PFSK-1 (cell line): ENCODE measurements around the gene GPRC5D.

Experiments used
- FOXP2 ChIP-seq: optimal IDR thresholded peaks from 2 replicates; pipeline ENCODE3; 2011; ENCODE audit warnings: borderline replicate concordance, control low read depth, inconsistent platforms; ENCODE audit not compliant: insufficient read depth; ENCODE audit errors: extremely low read length, extremely low read depth
- POLR2AphosphoS5 ChIP-seq: IDR thresholded peaks from 2 replicates; pipeline ENCODE4 v1.6.1; 2012; ENCODE audit warnings: low read depth, mild to moderate bottlenecking, control low read depth, low read length, moderate library complexity
- SIN3A ChIP-seq: IDR thresholded peaks from 2 replicates; pipeline ENCODE4 v1.6.1; 2012; ENCODE audit warnings: mild to moderate bottlenecking, low read length, moderate library complexity, borderline replicate concordance; ENCODE audit not compliant: insufficient read depth
- TAF1 ChIP-seq: IDR thresholded peaks from 2 replicates; pipeline ENCODE4 v1.6.1; 2012; ENCODE audit warnings: low read length, control low read depth, borderline replicate concordance; ENCODE audit not compliant: insufficient read depth
- TF ChIP-seq, protein P1 (sequence below), 2 experiments: IDR thresholded peaks; 2 replicates each; pipeline versions ENCODE4 v1.6.1 to v1.8.0; 2011 to 2012; ENCODE audit warnings: low read depth in 2 of 2, low read length in 2 of 2, control low read depth in 1 of 2, inconsistent platforms in 1 of 2, mild to moderate bottlenecking in 1 of 2, moderate library complexity in 1 of 2; ENCODE audit not compliant: insufficient read depth in 1 of 2

GPRC5D gene

DNA sequence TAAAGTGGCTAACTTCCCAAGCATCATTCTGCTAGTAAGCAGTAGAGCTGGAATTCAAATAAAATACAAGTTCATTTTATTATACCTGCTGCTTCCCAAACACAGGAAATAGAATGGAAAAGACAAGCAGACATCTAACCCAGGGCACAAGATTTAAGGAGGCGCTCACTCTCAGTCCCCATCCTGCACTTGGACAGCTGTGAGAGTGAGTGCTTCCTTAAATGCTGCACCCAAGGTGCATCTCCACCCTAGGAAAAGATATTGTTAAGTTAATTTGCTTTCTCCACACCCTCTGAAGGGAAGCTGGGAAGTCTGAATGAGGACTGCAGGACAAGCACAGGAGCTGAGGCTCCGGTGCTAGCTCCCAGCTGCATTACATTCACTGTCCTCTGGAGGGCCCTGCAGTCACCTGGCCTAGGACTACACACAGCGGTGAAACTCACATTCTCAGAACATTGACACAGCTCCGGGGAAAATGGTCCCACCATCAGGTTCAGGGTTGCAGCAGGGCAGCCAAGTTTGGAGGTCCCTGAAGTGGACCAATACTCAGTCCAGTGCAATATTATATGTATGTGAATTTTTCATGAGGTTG is 33.9 kb upstream of the GPRC5D start:
- TF ChIP-seq POLR2AphosphoS5: no peak
- no peak for TF ChIP-seq SIN3A
- TF ChIP-seq TAF1: no peak
- no peak for TF ChIP-seq FOXP2
- TF ChIP-seq, protein P1, sequence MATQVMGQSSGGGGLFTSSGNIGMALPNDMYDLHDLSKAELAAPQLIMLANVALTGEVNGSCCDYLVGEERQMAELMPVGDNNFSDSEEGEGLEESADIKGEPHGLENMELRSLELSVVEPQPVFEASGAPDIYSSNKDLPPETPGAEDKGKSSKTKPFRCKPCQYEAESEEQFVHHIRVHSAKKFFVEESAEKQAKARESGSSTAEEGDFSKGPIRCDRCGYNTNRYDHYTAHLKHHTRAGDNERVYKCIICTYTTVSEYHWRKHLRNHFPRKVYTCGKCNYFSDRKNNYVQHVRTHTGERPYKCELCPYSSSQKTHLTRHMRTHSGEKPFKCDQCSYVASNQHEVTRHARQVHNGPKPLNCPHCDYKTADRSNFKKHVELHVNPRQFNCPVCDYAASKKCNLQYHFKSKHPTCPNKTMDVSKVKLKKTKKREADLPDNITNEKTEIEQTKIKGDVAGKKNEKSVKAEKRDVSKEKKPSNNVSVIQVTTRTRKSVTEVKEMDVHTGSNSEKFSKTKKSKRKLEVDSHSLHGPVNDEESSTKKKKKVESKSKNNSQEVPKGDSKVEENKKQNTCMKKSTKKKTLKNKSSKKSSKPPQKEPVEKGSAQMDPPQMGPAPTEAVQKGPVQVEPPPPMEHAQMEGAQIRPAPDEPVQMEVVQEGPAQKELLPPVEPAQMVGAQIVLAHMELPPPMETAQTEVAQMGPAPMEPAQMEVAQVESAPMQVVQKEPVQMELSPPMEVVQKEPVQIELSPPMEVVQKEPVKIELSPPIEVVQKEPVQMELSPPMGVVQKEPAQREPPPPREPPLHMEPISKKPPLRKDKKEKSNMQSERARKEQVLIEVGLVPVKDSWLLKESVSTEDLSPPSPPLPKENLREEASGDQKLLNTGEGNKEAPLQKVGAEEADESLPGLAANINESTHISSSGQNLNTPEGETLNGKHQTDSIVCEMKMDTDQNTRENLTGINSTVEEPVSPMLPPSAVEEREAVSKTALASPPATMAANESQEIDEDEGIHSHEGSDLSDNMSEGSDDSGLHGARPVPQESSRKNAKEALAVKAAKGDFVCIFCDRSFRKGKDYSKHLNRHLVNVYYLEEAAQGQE (IDR thresholded peaks at IDR 0.05; ENCODE audit: insufficient read depth in 1 of 2, low read depth in 2 of 2, low read length in 2 of 2): no peak

DNA sequence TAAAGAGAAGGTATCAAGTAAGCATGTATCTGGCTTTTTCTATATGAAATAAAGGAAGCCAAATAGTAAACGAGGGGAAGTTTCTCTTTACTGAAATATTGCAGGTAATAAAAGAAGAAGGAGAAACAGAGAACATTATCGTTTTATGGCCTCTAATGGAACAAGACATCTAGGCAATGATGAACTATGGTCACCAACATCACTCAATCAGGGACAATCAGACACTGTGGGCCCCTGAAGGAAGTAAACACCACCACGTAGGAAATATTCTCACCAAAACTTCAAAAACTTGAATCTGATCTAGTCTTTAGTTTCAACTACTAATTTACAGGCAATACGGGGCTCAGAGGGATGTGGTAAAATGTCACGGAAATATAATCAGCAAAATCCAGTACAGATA is 32.2 kb upstream of the GPRC5D start:
- no peak for TF ChIP-seq FOXP2
- TF ChIP-seq TAF1: no peak
- TF ChIP-seq SIN3A: no peak
- TF ChIP-seq, protein P1 (IDR thresholded peaks at IDR 0.05; ENCODE audit: insufficient read depth in 1 of 2, low read depth in 2 of 2, low read length in 2 of 2): no peak
- TF ChIP-seq POLR2AphosphoS5: no peak

DNA sequence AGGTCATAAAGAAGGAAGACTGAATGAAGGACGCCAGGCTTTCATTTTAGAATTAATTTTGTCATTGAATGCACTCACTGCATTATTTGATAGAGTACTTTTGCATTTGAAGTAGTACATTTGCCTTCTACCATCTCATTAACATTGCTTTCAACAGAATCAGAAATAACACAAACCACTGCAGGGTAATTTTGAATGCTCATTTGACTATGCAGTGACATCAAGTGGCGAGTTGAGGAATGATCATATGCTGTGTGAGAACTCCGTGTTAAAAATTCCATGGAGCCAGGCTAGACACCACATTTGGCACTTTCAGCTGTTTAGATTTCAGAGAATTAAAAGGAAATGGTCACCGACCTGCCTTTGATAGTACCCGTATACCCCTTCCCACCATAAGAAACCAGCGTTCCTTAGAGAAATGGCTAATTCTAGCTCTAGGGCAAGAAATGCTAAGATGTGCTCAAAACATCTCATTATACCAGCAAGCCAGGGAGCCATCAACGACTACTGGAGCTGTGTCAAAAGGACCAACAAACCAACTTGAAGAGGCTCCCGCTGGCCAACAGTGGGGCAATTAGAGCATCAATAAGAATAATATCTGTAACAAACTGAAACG is 31.6 kb upstream of the GPRC5D start:
- TF ChIP-seq TAF1: no peak
- TF ChIP-seq SIN3A: no peak
- TF ChIP-seq, protein P1 (IDR thresholded peaks at IDR 0.05; ENCODE audit: insufficient read depth in 1 of 2, low read depth in 2 of 2, low read length in 2 of 2): no peak
- TF ChIP-seq POLR2AphosphoS5: no peak
- no peak for TF ChIP-seq FOXP2

DNA sequence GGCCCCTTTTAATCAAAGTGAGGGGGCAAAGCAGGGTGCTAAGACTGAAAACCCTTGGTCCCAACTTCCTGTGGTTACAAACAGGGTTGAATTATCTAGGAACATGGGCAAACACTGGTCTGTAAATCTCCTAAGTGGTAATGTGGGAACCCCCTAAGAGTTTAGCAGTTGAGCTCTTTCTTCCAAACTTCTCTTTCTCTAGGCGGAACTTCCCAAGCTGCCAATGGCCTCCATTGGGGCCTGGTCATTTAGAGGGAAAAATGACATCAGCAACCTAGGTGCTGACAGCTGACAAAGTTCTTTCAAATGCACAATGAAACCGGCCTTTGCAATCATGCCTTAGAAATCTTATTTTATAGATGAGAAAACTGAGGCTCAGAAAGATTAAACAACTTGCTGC is 30.4 kb upstream of the GPRC5D start:
- TF ChIP-seq POLR2AphosphoS5: no peak
- TF ChIP-seq, protein P1 (IDR thresholded peaks at IDR 0.05; ENCODE audit: insufficient read depth in 1 of 2, low read depth in 2 of 2, low read length in 2 of 2): no peak
